Measurements from ENCODE around the gene NAALADL2. TPM values are rescaled to one million over a fixed set of nuclear protein-coding genes. Genes with fewer than 3 reads are reported as not detected.

The NAALADL2 gene
- total RNA-seq, 2 donors from 2014 or later, result 8.5 to 24.3 TPM

DNA sequence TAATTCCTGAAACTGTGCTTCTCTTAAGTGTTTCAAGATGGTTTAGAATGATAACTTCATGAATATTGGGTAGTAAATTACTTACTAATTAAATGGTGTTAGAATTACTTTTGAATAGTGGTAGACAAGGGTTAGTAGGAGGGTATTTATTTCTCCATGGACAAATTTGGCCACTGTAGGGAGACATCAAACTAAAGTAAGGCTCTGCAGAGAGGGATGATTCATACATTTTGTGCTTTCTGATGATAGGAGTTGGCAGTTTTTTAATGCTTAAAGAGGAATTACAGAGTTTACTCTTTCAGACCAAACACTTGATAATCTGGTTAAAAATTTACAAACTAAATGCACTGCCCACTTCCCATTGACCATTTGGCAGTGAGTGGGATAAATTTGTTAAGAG, 127.6 kb downstream of the NAALADL2 start:
- no peaks in the 10 kb centered on the region for H3K36me3 ChIP-seq
- no peak overlapping the region for H3K9ac ChIP-seq (ENCODE audit: low read depth in 2 of 2, low read length in 2 of 2)
- H3K27ac ChIP-seq, result no peak overlapping the region
- no peaks in the 10 kb centered on the region for H3K9me3 ChIP-seq
- H3K4me1 ChIP-seq, result no peaks in the 10 kb centered on the region
- H3K27me3 ChIP-seq, result no peaks in the 10 kb centered on the region
- TF ChIP-seq, protein P1, sequence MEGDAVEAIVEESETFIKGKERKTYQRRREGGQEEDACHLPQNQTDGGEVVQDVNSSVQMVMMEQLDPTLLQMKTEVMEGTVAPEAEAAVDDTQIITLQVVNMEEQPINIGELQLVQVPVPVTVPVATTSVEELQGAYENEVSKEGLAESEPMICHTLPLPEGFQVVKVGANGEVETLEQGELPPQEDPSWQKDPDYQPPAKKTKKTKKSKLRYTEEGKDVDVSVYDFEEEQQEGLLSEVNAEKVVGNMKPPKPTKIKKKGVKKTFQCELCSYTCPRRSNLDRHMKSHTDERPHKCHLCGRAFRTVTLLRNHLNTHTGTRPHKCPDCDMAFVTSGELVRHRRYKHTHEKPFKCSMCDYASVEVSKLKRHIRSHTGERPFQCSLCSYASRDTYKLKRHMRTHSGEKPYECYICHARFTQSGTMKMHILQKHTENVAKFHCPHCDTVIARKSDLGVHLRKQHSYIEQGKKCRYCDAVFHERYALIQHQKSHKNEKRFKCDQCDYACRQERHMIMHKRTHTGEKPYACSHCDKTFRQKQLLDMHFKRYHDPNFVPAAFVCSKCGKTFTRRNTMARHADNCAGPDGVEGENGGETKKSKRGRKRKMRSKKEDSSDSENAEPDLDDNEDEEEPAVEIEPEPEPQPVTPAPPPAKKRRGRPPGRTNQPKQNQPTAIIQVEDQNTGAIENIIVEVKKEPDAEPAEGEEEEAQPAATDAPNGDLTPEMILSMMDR (IDR thresholded peaks at IDR 0.05), result no peak
- intact Hi-C loops (cut with DNase I), result no loop called here
- no peak overlapping the region for H3K4me3 ChIP-seq
- DNase-seq, result no peak

- Histone ChIP-seq H3K9ac (ENCODE audit: low read depth in 2 of 2, low read length in 2 of 2) (no peak overlapping the region), H3K9me3 (no peaks in the 10 kb centered on the region), H3K4me3 (no peak overlapping the region), H3K36me3 (no peaks in the 10 kb centered on the region), H3K27me3 (no peaks in the 10 kb centered on the region), H3K4me1 (no peaks in the 10 kb centered on the region), H3K27ac (no peak overlapping the region)
- TF ChIP-seq, protein P1 (IDR thresholded peaks at IDR 0.05), result no peak
- no peak for DNase-seq
- intact Hi-C loops (cut with DNase I), result no loop called here
Measured at GRCh38 chr3:175001091-175001490, 142.0 kb downstream of the NAALADL2 start.

DNA sequence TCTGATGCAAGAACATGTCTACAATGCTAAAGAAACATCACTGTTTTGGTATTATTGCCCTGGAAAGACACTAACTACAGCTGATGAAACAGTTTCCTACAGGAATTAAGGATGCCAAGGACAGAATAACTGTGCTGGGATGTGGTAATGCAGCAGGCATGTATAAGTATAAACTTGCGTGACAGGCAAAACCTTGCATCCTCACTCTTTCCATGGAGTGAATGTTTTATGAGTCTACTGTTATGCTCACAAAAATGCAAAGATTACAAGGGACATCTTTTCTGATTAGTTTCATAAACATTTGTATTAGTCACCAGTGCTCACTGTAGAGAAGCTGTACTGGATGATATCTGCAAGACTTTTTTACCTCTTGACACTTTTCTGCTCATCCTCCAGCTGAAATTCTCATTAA, 143.6 kb downstream of the NAALADL2 start:
- Histone ChIP-seq H3K9ac (ENCODE audit: low read depth in 2 of 2, low read length in 2 of 2) (no peak overlapping the region), H3K9me3 (no peaks in the 10 kb centered on the region), H3K36me3 (no peaks in the 10 kb centered on the region), H3K4me3 (no peak overlapping the region), H3K27ac (no peak overlapping the region), H3K27me3 (no peaks in the 10 kb centered on the region), H3K4me1 (no peaks in the 10 kb centered on the region)
- intact Hi-C loops (cut with DNase I), result no loop called here
- DNase-seq, result no peak
- TF ChIP-seq, protein P1 (IDR thresholded peaks at IDR 0.05), result no peak

- no peaks in the 10 kb centered on the region for H3K9me3 ChIP-seq
- no peak overlapping the region for H3K27ac ChIP-seq
- no peaks in the 10 kb centered on the region for H3K27me3 ChIP-seq
- DNase-seq, result no peak
- H3K9ac ChIP-seq (ENCODE audit: low read depth in 2 of 2, low read length in 2 of 2), result no peak overlapping the region
- no peak overlapping the region for H3K4me3 ChIP-seq
- TF ChIP-seq, protein P1 (IDR thresholded peaks at IDR 0.05), result no peak
- H3K4me1 ChIP-seq, result no peaks in the 10 kb centered on the region
- H3K36me3 ChIP-seq, result no peaks in the 10 kb centered on the region
- intact Hi-C loops (cut with DNase I), result no loop called here
Measured at GRCh38 chr3:175003590-175003989, 144.5 kb downstream of the NAALADL2 start.

- TF ChIP-seq, protein P1 (IDR thresholded peaks at IDR 0.05), result no peak
- Histone ChIP-seq H3K4me1 (no peaks in the 10 kb centered on the region), H3K36me3 (no peaks in the 10 kb centered on the region), H3K4me3 (no peak overlapping the region), H3K9me3 (no peaks in the 10 kb centered on the region), H3K9ac (ENCODE audit: low read depth in 2 of 2, low read length in 2 of 2) (no peak overlapping the region), H3K27me3 (no peaks in the 10 kb centered on the region), H3K27ac (no peak overlapping the region)
- intact Hi-C loops (cut with DNase I), result no loop called here
- no peak for DNase-seq
Measured at GRCh38 chr3:175005193-175005592, 146.1 kb downstream of the NAALADL2 start.

GRCh38 chr3:175005881-175006280, 146.7 kb downstream of the NAALADL2 start:
- DNase-seq, result no peak
- Histone ChIP-seq H3K4me1 (no peaks in the 10 kb centered on the region), H3K27me3 (no peaks in the 10 kb centered on the region), H3K36me3 (no peaks in the 10 kb centered on the region), H3K9ac (ENCODE audit: low read depth in 2 of 2, low read length in 2 of 2) (no peak overlapping the region), H3K9me3 (no peaks in the 10 kb centered on the region), H3K4me3 (no peak overlapping the region), H3K27ac (no peak overlapping the region)
- intact Hi-C loops (cut with DNase I), result no loop called here
- TF ChIP-seq, protein P1 (IDR thresholded peaks at IDR 0.05), result no peak
